ENCODE results near the gene TRIM15. TPM values are rescaled to one million over a fixed set of nuclear protein-coding genes. Genes with fewer than 3 reads are reported as not detected.
"Not testable (repeated sequence)": the region's sequence is repeated elsewhere in the genome, so short reads cannot be mapped to it uniquely, and the experiment has no call there.

The TRIM15 gene
- total RNA-seq, 2 donors from 2014 or later, result not detected

- TF ChIP-seq CTCF (IDR thresholded peaks at IDR 0.05), result no peak
- no peaks in the 10 kb centered on the region for H3K27me3 ChIP-seq
- no peak overlapping the region for H3K27ac ChIP-seq
- H3K36me3 ChIP-seq, result no peaks in the 10 kb centered on the region
- no peaks in the 10 kb centered on the region for H3K4me1 ChIP-seq
- H3K4me3 ChIP-seq, result no peak overlapping the region
- no peak for DNase-seq (ENCODE audit: low spot score)
- no peaks in the 10 kb centered on the region for H3K9me3 ChIP-seq
Measured at GRCh38 chr6:30163918-30164654, 740 bp downstream of the TRIM15 start.

- Histone ChIP-seq H3K36me3 (no peaks in the 10 kb centered on the region), H3K27me3 (no peaks in the 10 kb centered on the region), H3K4me3 (no peak overlapping the region), H3K4me1 (no peaks in the 10 kb centered on the region), H3K9me3 (no peaks in the 10 kb centered on the region), H3K27ac (no peak overlapping the region)
- no peak for DNase-seq (ENCODE audit: low spot score)
- TF ChIP-seq CTCF (IDR thresholded peaks at IDR 0.05), result no peak
Measured at GRCh38 chr6:30164714-30165113, 1.4 kb downstream of the TRIM15 start.

- not testable (repeated sequence) for DNase-seq (ENCODE audit: low spot score); H3K4me1 ChIP-seq; H3K27me3 ChIP-seq; H3K27ac ChIP-seq; H3K4me3 ChIP-seq; H3K9me3 ChIP-seq; H3K36me3 ChIP-seq
Measured at GRCh38 chr6:30165238-30165637, 1.9 kb downstream of the TRIM15 start.

- no peaks in the 10 kb centered on the region for H3K36me3 ChIP-seq
- H3K27ac ChIP-seq, result no peak overlapping the region
- no peak overlapping the region for H3K4me3 ChIP-seq
- no peaks in the 10 kb centered on the region for H3K9me3 ChIP-seq
- peaks cover 0 to 13% of the 10 kb centered on the region in 2 donors for H3K27me3 ChIP-seq
- no peak for DNase-seq (ENCODE audit: low spot score)
- H3K4me1 ChIP-seq, result peaks cover 0 to 5% of the 10 kb centered on the region in 2 donors
- no peak for TF ChIP-seq CTCF (IDR thresholded peaks at IDR 0.05)
Measured at GRCh38 chr6:30167101-30167500, 3.8 kb downstream of the TRIM15 start.

GRCh38 chr6:30168741-30169140 is 5.4 kb downstream of the TRIM15 start:
- no peak overlapping the region for H3K27ac ChIP-seq
- DNase-seq (ENCODE audit: low spot score), result no peak
- peaks cover 0 to 5% of the 10 kb centered on the region in 2 donors for H3K4me1 ChIP-seq
- no peaks in the 10 kb centered on the region for H3K9me3 ChIP-seq
- no peak for TF ChIP-seq CTCF (IDR thresholded peaks at IDR 0.05)
- H3K36me3 ChIP-seq, result no peaks in the 10 kb centered on the region
- H3K27me3 ChIP-seq, result peaks cover 0 to 19% of the 10 kb centered on the region in 2 donors
- no peak overlapping the region for H3K4me3 ChIP-seq

- Histone ChIP-seq H3K4me3 (no peak overlapping the region), H3K36me3 (no peaks in the 10 kb centered on the region), H3K27ac (no peak overlapping the region), H3K27me3 (peaks cover 0 to 19% of the 10 kb centered on the region in 2 donors), H3K9me3 (no peaks in the 10 kb centered on the region), H3K4me1 (peaks cover 0 to 5% of the 10 kb centered on the region in 2 donors)
- DNase-seq (ENCODE audit: low spot score), result no peak
- TF ChIP-seq CTCF (IDR thresholded peaks at IDR 0.05), result peak; percentile 55 to 69
Measured at GRCh38 chr6:30169658-30170614, 6.6 kb downstream of the TRIM15 start.
